ENCODE measurements around the gene FKBP1A.

FKBP1A gene

GRCh38 chr20:1331801-1332453, 60.9 kb downstream of the FKBP1A start:
- H3K9me3 Mint-ChIP-seq, result no peaks in the 10 kb centered on the region
- no peaks in the 10 kb centered on the region for H3K27me3 Mint-ChIP-seq (ENCODE audit: low read depth)
- no peak overlapping the region for H3K4me3 Mint-ChIP-seq
- peak overlapping the region; percentile 77 for H3K27ac Mint-ChIP-seq
- H3K36me3 Mint-ChIP-seq (ENCODE audit: low read depth), result peaks cover 17% of the 10 kb centered on the region
- peaks cover 57% of the 10 kb centered on the region for H3K4me1 Mint-ChIP-seq (ENCODE audit: low read depth)

GRCh38 chr20:1331101-1331500, 61.8 kb downstream of the FKBP1A start:
- Mint-ChIP-seq H3K4me1 (ENCODE audit: low read depth) (peaks cover 50% of the 10 kb centered on the region), H3K27ac (peak overlapping the region; percentile 77), H3K4me3 (no peak overlapping the region), H3K9me3 (no peaks in the 10 kb centered on the region), H3K36me3 (ENCODE audit: low read depth) (peaks cover 17% of the 10 kb centered on the region), H3K27me3 (ENCODE audit: low read depth) (no peaks in the 10 kb centered on the region)

- Mint-ChIP-seq H3K4me3 (peak overlapping the region; percentile 57), H3K27me3 (ENCODE audit: low read depth) (no peaks in the 10 kb centered on the region), H3K36me3 (ENCODE audit: low read depth) (peaks cover 17% of the 10 kb centered on the region), H3K4me1 (ENCODE audit: low read depth) (peaks cover 48% of the 10 kb centered on the region), H3K27ac (peak overlapping the region; percentile 94), H3K9me3 (no peaks in the 10 kb centered on the region)
These were observed 62.6 kb downstream of the FKBP1A start for GRCh38 chr20:1330075-1330830.

- no peaks in the 10 kb centered on the region for H3K9me3 Mint-ChIP-seq
- H3K27ac Mint-ChIP-seq, result peak within 1 kb of the TSS; percentile 94
- H3K27me3 Mint-ChIP-seq (ENCODE audit: low read depth), result no peaks in the 10 kb centered on the region
- peaks cover 13% of the 10 kb centered on the region for H3K36me3 Mint-ChIP-seq (ENCODE audit: low read depth)
- peak within 1 kb of the TSS; percentile 9 for H3K4me3 Mint-ChIP-seq
- peaks cover 52% of the 10 kb centered on the region for H3K4me1 Mint-ChIP-seq (ENCODE audit: low read depth)
These were observed 64.0 kb downstream of the FKBP1A start, which contains the start of gene SDCBP2 for GRCh38 chr20:1328680-1329330. Gene SDCBP2 (minus strand): TSS chr20:1329139. CDS start chr20:1320416, 8,723 bp downstream.

- peak overlapping the region; percentile 78 for H3K27ac Mint-ChIP-seq
- peak overlapping the region; percentile 7 for H3K4me3 Mint-ChIP-seq
- peaks cover 51% of the 10 kb centered on the region for H3K4me1 Mint-ChIP-seq (ENCODE audit: low read depth)
- H3K36me3 Mint-ChIP-seq (ENCODE audit: low read depth), result peaks cover 11% of the 10 kb centered on the region
- H3K9me3 Mint-ChIP-seq, result no peaks in the 10 kb centered on the region
- no peaks in the 10 kb centered on the region for H3K27me3 Mint-ChIP-seq (ENCODE audit: low read depth)
These were observed 64.8 kb downstream of the FKBP1A start for GRCh38 chr20:1327827-1328679.

- Mint-ChIP-seq H3K9me3 (no peaks in the 10 kb centered on the region), H3K27me3 (ENCODE audit: low read depth) (no peaks in the 10 kb centered on the region), H3K36me3 (ENCODE audit: low read depth) (peaks cover 10% of the 10 kb centered on the region), H3K4me1 (ENCODE audit: low read depth) (peaks cover 46% of the 10 kb centered on the region), H3K27ac (peak overlapping the region; percentile 78), H3K4me3 (peak overlapping the region; percentile 35)
These were observed 65.6 kb downstream of the FKBP1A start for GRCh38 chr20:1327241-1327653.

GRCh38 chr20:1326031-1326930, 66.6 kb downstream of the FKBP1A start:
- H3K9me3 Mint-ChIP-seq, result peaks cover 2% of the 10 kb centered on the region
- no peak overlapping the region for H3K27ac Mint-ChIP-seq
- H3K36me3 Mint-ChIP-seq (ENCODE audit: low read depth), result peaks cover 13% of the 10 kb centered on the region
- no peak overlapping the region for H3K4me3 Mint-ChIP-seq
- no peaks in the 10 kb centered on the region for H3K27me3 Mint-ChIP-seq (ENCODE audit: low read depth)
- H3K4me1 Mint-ChIP-seq (ENCODE audit: low read depth), result peaks cover 42% of the 10 kb centered on the region

GRCh38 chr20:1325173-1326030, 67.5 kb downstream of the FKBP1A start:
- Mint-ChIP-seq H3K27ac (no peak overlapping the region), H3K4me1 (ENCODE audit: low read depth) (peaks cover 36% of the 10 kb centered on the region), H3K9me3 (peaks cover 7% of the 10 kb centered on the region), H3K4me3 (no peak overlapping the region), H3K36me3 (ENCODE audit: low read depth) (peaks cover 13% of the 10 kb centered on the region), H3K27me3 (ENCODE audit: low read depth) (no peaks in the 10 kb centered on the region)

- Mint-ChIP-seq H3K27ac (no peak overlapping the region), H3K36me3 (ENCODE audit: low read depth) (peaks cover 8% of the 10 kb centered on the region), H3K4me1 (ENCODE audit: low read depth) (peaks cover 30% of the 10 kb centered on the region), H3K9me3 (peaks cover 9% of the 10 kb centered on the region), H3K27me3 (ENCODE audit: low read depth) (no peaks in the 10 kb centered on the region), H3K4me3 (no peak overlapping the region)
These were observed 68.2 kb downstream of the FKBP1A start for GRCh38 chr20:1324598-1325172.

- peak overlapping the region; percentile 10 for H3K27ac Mint-ChIP-seq
These were observed 68.8 kb downstream of the FKBP1A start for GRCh38 chr20:1323830-1324597.

GRCh38 chr20:1323256-1323655, 69.6 kb downstream of the FKBP1A start:
- no peaks in the 10 kb centered on the region for H3K27me3 Mint-ChIP-seq (ENCODE audit: low read depth)
- H3K36me3 Mint-ChIP-seq (ENCODE audit: low read depth), result peaks cover 5% of the 10 kb centered on the region
- H3K9me3 Mint-ChIP-seq, result peaks cover 9% of the 10 kb centered on the region
- H3K27ac Mint-ChIP-seq, result no peak overlapping the region
- no peak overlapping the region for H3K4me3 Mint-ChIP-seq
- H3K4me1 Mint-ChIP-seq (ENCODE audit: low read depth), result peaks cover 23% of the 10 kb centered on the region

More at GRCh38 chr20:1323830-1324597, 68.8 kb downstream of the FKBP1A start:
- no peak overlapping the region for H3K4me3 Mint-ChIP-seq
- peaks cover 9% of the 10 kb centered on the region for H3K9me3 Mint-ChIP-seq
- peaks cover 23% of the 10 kb centered on the region for H3K4me1 Mint-ChIP-seq (ENCODE audit: low read depth)
- no peaks in the 10 kb centered on the region for H3K27me3 Mint-ChIP-seq (ENCODE audit: low read depth)
- H3K36me3 Mint-ChIP-seq (ENCODE audit: low read depth), result peaks cover 5% of the 10 kb centered on the region
